ENCODE results near the gene CADPS. TPM values are rescaled to one million over a fixed set of nuclear protein-coding genes. Genes with fewer than 3 reads are reported as not detected.

CADPS gene
- total RNA-seq, 1 experiment from 2014 or later: 7.0 TPM

- ATAC-seq: peak; percentile 75
- H3K36me3 Mint-ChIP-seq: no peaks in the 10 kb centered on the region
- peak; percentile 83 for DNase-seq (ENCODE audit: low spot score)
- H3K9me3 Mint-ChIP-seq: no peaks in the 10 kb centered on the region
- POLR2A ChIA-PET: no interaction called here
- H3K4me1 Mint-ChIP-seq: peaks cover 24% of the 10 kb centered on the region
- H3K27ac Mint-ChIP-seq: no peak overlapping the region
- no peak overlapping the region for H3K4me3 Mint-ChIP-seq
- no peaks in the 10 kb centered on the region for H3K27me3 Mint-ChIP-seq (ENCODE audit: low read depth)
- CTCF ChIA-PET: no interaction called here
- TF ChIP-seq SMAD4 (CRISPR knock-in tag; IDR thresholded peaks at IDR 0.05) (no peak), ZNF138 (CRISPR knock-in tag; conservative IDR thresholded peaks at IDR 0.05) (0 out of 2 replicates have a peak, but pooled peaks have one; percentile 27), CREM (CRISPR knock-in tag; IDR thresholded peaks at IDR 0.05) (no peak), ZBTB21 (CRISPR knock-in tag; IDR thresholded peaks at IDR 0.05; ENCODE audit: borderline replicate concordance) (0 out of 2 replicates have a peak, but pooled peaks have one; percentile 62), TEAD4 (CRISPR knock-in tag; IDR thresholded peaks at IDR 0.05) (peak; percentile 79), ZMAT4 (CRISPR knock-in tag; IDR thresholded peaks at IDR 0.05) (no peak), SOX15 (CRISPR knock-in tag; IDR thresholded peaks at IDR 0.05) (no peak), TP53 (CRISPR knock-in tag; IDR thresholded peaks at IDR 0.05) (peak; percentile 83), ZSCAN18 (CRISPR knock-in tag; IDR thresholded peaks at IDR 0.05) (no peak), TEAD1 (CRISPR knock-in tag; IDR thresholded peaks at IDR 0.05) (peak; percentile 90), GABPB1 (CRISPR knock-in tag; IDR thresholded peaks at IDR 0.05) (no peak), SMAD3 (CRISPR knock-in tag; IDR thresholded peaks at IDR 0.05; ENCODE audit: borderline replicate concordance) (peak; percentile 83; the same call in 1 of the 2 replicates), MYBL2 (CRISPR knock-in tag; IDR thresholded peaks at IDR 0.05) (no peak), GTF2I (CRISPR knock-in tag; conservative IDR thresholded peaks at IDR 0.05) (no peak), JUN (CRISPR knock-in tag; IDR thresholded peaks at IDR 0.05) (peak; percentile 88; the same call in 1 of the 2 replicates), NFE2L1 (CRISPR knock-in tag; IDR thresholded peaks at IDR 0.05) (peak; percentile 40; the same call in 1 of the 2 replicates), ZNF121 (CRISPR knock-in tag; IDR thresholded peaks at IDR 0.05) (0 out of 2 replicates have a peak, but pooled peaks have one; percentile 19), ZNF281 (CRISPR knock-in tag; IDR thresholded peaks at IDR 0.05) (no peak), FOXP1 (CRISPR knock-in tag; IDR thresholded peaks at IDR 0.05; ENCODE audit: borderline replicate concordance) (no peak), PREB (CRISPR knock-in tag; IDR thresholded peaks at IDR 0.05; ENCODE audit: borderline replicate concordance) (peak; percentile 46; the same call in 1 of the 2 replicates)
- TF ChIP-seq, protein P1, sequence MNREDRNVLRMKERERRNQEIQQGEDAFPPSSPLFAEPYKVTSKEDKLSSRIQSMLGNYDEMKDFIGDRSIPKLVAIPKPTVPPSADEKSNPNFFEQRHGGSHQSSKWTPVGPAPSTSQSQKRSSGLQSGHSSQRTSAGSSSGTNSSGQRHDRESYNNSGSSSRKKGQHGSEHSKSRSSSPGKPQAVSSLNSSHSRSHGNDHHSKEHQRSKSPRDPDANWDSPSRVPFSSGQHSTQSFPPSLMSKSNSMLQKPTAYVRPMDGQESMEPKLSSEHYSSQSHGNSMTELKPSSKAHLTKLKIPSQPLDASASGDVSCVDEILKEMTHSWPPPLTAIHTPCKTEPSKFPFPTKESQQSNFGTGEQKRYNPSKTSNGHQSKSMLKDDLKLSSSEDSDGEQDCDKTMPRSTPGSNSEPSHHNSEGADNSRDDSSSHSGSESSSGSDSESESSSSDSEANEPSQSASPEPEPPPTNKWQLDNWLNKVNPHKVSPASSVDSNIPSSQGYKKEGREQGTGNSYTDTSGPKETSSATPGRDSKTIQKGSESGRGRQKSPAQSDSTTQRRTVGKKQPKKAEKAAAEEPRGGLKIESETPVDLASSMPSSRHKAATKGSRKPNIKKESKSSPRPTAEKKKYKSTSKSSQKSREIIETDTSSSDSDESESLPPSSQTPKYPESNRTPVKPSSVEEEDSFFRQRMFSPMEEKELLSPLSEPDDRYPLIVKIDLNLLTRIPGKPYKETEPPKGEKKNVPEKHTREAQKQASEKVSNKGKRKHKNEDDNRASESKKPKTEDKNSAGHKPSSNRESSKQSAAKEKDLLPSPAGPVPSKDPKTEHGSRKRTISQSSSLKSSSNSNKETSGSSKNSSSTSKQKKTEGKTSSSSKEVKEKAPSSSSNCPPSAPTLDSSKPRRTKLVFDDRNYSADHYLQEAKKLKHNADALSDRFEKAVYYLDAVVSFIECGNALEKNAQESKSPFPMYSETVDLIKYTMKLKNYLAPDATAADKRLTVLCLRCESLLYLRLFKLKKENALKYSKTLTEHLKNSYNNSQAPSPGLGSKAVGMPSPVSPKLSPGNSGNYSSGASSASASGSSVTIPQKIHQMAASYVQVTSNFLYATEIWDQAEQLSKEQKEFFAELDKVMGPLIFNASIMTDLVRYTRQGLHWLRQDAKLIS (CRISPR knock-in tag; IDR thresholded peaks at IDR 0.05; ENCODE audit: borderline replicate concordance): 0 out of 2 replicates have a peak, but pooled peaks have one; percentile 37
- TF ChIP-seq, protein P2, sequence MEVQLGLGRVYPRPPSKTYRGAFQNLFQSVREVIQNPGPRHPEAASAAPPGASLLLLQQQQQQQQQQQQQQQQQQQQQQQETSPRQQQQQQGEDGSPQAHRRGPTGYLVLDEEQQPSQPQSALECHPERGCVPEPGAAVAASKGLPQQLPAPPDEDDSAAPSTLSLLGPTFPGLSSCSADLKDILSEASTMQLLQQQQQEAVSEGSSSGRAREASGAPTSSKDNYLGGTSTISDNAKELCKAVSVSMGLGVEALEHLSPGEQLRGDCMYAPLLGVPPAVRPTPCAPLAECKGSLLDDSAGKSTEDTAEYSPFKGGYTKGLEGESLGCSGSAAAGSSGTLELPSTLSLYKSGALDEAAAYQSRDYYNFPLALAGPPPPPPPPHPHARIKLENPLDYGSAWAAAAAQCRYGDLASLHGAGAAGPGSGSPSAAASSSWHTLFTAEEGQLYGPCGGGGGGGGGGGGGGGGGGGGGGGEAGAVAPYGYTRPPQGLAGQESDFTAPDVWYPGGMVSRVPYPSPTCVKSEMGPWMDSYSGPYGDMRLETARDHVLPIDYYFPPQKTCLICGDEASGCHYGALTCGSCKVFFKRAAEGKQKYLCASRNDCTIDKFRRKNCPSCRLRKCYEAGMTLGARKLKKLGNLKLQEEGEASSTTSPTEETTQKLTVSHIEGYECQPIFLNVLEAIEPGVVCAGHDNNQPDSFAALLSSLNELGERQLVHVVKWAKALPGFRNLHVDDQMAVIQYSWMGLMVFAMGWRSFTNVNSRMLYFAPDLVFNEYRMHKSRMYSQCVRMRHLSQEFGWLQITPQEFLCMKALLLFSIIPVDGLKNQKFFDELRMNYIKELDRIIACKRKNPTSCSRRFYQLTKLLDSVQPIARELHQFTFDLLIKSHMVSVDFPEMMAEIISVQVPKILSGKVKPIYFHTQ (CRISPR knock-in tag; IDR thresholded peaks at IDR 0.05): no peak
- TF ChIP-seq, protein P3, sequence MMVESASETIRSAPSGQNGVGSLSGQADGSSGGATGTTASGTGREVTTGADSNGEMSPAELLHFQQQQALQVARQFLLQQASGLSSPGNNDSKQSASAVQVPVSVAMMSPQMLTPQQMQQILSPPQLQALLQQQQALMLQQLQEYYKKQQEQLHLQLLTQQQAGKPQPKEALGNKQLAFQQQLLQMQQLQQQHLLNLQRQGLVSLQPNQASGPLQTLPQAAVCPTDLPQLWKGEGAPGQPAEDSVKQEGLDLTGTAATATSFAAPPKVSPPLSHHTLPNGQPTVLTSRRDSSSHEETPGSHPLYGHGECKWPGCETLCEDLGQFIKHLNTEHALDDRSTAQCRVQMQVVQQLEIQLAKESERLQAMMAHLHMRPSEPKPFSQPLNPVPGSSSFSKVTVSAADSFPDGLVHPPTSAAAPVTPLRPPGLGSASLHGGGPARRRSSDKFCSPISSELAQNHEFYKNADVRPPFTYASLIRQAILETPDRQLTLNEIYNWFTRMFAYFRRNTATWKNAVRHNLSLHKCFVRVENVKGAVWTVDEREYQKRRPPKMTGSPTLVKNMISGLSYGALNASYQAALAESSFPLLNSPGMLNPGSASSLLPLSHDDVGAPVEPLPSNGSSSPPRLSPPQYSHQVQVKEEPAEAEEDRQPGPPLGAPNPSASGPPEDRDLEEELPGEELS (CRISPR knock-in tag; IDR thresholded peaks at IDR 0.05): peak; percentile 80
Observed at GRCh38 chr3:62529230-62529629, 346.0 kb downstream of the CADPS start.
